Measurements from ENCODE around the gene RHBDL2. TPM values are rescaled to one million over a fixed set of nuclear protein-coding genes. Genes with fewer than 3 reads are reported as not detected.

RHBDL2 gene
- total and polyA plus RNA-seq, 2 donors (not counting 3 experiments of a cell fraction or from before 2014, with no cell fraction given): 0.06 to 1.4 TPM

- no peaks in the 10 kb centered on the region for H4K20me1 ChIP-seq (replicated peaks; ENCODE audit: control insufficient read depth, extremely low read depth, insufficient read depth, low read length)
These were observed 88.8 kb downstream of the RHBDL2 start for GRCh38 chr1:38852780-38853179.

GRCh38 chr1:38848071-38848470, 93.6 kb downstream of the RHBDL2 start:
- H3K36me3 ChIP-seq (ENCODE audit: control insufficient read depth in 2 of 2, extremely low read depth in 1 of 2, insufficient read depth in 2 of 2, low read length in 2 of 2): peaks cover 16 to 20% of the 10 kb centered on the region in 2 experiments
- TF ChIP-seq POLR2AphosphoS5 (IDR thresholded peaks at IDR 0.05; ENCODE audit: insufficient read depth, low read depth, low read length): no peak
- TF ChIP-seq EZH2 (IDR thresholded peaks at IDR 0.05; ENCODE audit: borderline replicate concordance, low read depth, low read length, severe bottlenecking): no peak
- no peak for TF ChIP-seq JUN (IDR thresholded peaks at IDR 0.05; ENCODE audit: borderline replicate concordance, insufficient read depth, insufficient read length, low read depth)
- no peak for TF ChIP-seq MAX (IDR thresholded peaks at IDR 0.05; ENCODE audit: insufficient read depth, insufficient read length)
- no peak for TF ChIP-seq MYC (IDR thresholded peaks at IDR 0.05; ENCODE audit: low read depth, low read length)
- no TSS peak for BruUV-seq (replicated peaks)
- no peak for DNase-seq (ENCODE audit: low read depth, low spot score)
- ChIA-PET CTCF (interaction anchor here (1.7 kb wide), 1 partner anchor 13 kb away, joined by 6 read pairs; no protein-coding TSS in a partner anchor), POLR2A (no interaction called here)
- H3K4me3 ChIP-seq (replicated peaks in 1 of 3; ENCODE audit: insufficient read depth in 1 of 3, low read depth in 1 of 3, low read length in 3 of 3): no peak overlapping the region
- intact Hi-C loops (cut with micrococcal nuclease) (no loop called here), dilution Hi-C loops (cut with MboI; ENCODE audit: extremely low pct_ligation_motif_present, low sequenced_read_pairs) (no loop called here)
- no peaks in the 10 kb centered on the region for H3K9me1 ChIP-seq (replicated peaks; ENCODE audit: control insufficient read depth, extremely low read depth, insufficient read depth, low read length)
- H3K79me2 ChIP-seq (ENCODE audit: control insufficient read depth, insufficient read depth, low read length): no peaks in the 10 kb centered on the region
- no peak overlapping the region for H3K4me2 ChIP-seq (ENCODE audit: insufficient read depth, low read length)
- H2AFZ ChIP-seq (ENCODE audit: low read depth, low read length): no peak overlapping the region
- peaks cover 4% of the 10 kb centered on the region for H4K20me1 ChIP-seq (replicated peaks; ENCODE audit: control insufficient read depth, extremely low read depth, insufficient read depth, low read length)
- no peak for FAIRE-seq
- H3K9ac ChIP-seq (replicated peaks; ENCODE audit: extremely low read depth, insufficient read depth, low read length): no peak overlapping the region
- no peak overlapping the region for H3K27ac ChIP-seq (ENCODE audit: insufficient read depth, low read depth, low read length)
- H3K27me3 ChIP-seq (ENCODE audit: control insufficient read depth in 2 of 2, insufficient read depth in 2 of 2, low read length in 2 of 2): no peaks in the 10 kb centered on the region
- no peaks in the 10 kb centered on the region for H3K4me1 ChIP-seq (ENCODE audit: control insufficient read depth, extremely low read depth, insufficient read depth, low read length)
- H3K9me3 ChIP-seq (replicated peaks; ENCODE audit: control insufficient read depth, insufficient read depth, low read length): no peaks in the 10 kb centered on the region

More at GRCh38 chr1:38852780-38853179, 88.8 kb downstream of the RHBDL2 start:
- Histone ChIP-seq H3K4me3 (replicated peaks in 1 of 3; ENCODE audit: insufficient read depth in 1 of 3, low read depth in 1 of 3, low read length in 3 of 3) (no peak overlapping the region), H3K4me2 (ENCODE audit: insufficient read depth, low read length) (no peak overlapping the region), H3K79me2 (ENCODE audit: control insufficient read depth, insufficient read depth, low read length) (peaks cover 7% of the 10 kb centered on the region), H2AFZ (ENCODE audit: low read depth, low read length) (no peak overlapping the region), H3K9me3 (replicated peaks; ENCODE audit: control insufficient read depth, insufficient read depth, low read length) (no peaks in the 10 kb centered on the region), H3K27me3 (ENCODE audit: control insufficient read depth in 2 of 2, insufficient read depth in 2 of 2, low read length in 2 of 2) (no peaks in the 10 kb centered on the region), H3K4me1 (ENCODE audit: control insufficient read depth, extremely low read depth, insufficient read depth, low read length) (no peaks in the 10 kb centered on the region), H3K27ac (ENCODE audit: insufficient read depth, low read depth, low read length) (no peak overlapping the region), H3K9me1 (replicated peaks; ENCODE audit: control insufficient read depth, extremely low read depth, insufficient read depth, low read length) (no peaks in the 10 kb centered on the region), H3K36me3 (ENCODE audit: control insufficient read depth in 2 of 2, extremely low read depth in 1 of 2, insufficient read depth in 2 of 2, low read length in 2 of 2) (peaks cover 20 to 21% of the 10 kb centered on the region in 2 experiments), H3K9ac (replicated peaks; ENCODE audit: extremely low read depth, insufficient read depth, low read length) (no peak overlapping the region)
- BruUV-seq (replicated peaks): no TSS peak
- dilution Hi-C loops (cut with MboI; ENCODE audit: extremely low pct_ligation_motif_present, low sequenced_read_pairs) (no loop called here), intact Hi-C loops (cut with micrococcal nuclease) (loop anchor here (10.0 kb wide), 1 partner anchor 352 kb away; the partner anchor contains the start of gene MACF1)
- DNase-seq (ENCODE audit: low read depth, low spot score) (no peak), FAIRE-seq (no peak)
- CTCF ChIA-PET: interaction anchor here (1.3 kb wide), 1 partner anchor 18 kb away, joined by 3 read pairs; no protein-coding TSS in a partner anchor
- POLR2A ChIA-PET: no interaction called here
- TF ChIP-seq JUN (IDR thresholded peaks at IDR 0.05; ENCODE audit: borderline replicate concordance, insufficient read depth, insufficient read length, low read depth) (no peak), FOS (IDR thresholded peaks at IDR 0.05; ENCODE audit: borderline replicate concordance, insufficient read depth, low read length) (no peak), MYC (IDR thresholded peaks at IDR 0.05; ENCODE audit: low read depth, low read length) (no peak), MAX (IDR thresholded peaks at IDR 0.05; ENCODE audit: insufficient read depth, insufficient read length) (no peak)
